ENCODE measurements around the gene NME5. TPM values are rescaled to one million over a fixed set of nuclear protein-coding genes. Genes with fewer than 3 reads are reported as not detected.

Gene NME5
- total and polyA plus RNA-seq, 4 experiments from 2014 or later, result not detected

Other genes starting within 250 kb of the NME5 start
- not detected for gene PKD2L2, start 250.0 kb downstream of the NME5 start, total RNA-seq
- under 1 TPM; 0.22 to 0.43 TPM for gene PKD2L2, start 250.0 kb downstream of the NME5 start, polyA plus RNA-seq
- gene FAM13B, start 106.3 kb downstream of the NME5 start, total RNA-seq, result 10 to 100 TPM; 63.3 to 66.6 TPM
- gene FAM13B, start 106.3 kb downstream of the NME5 start, polyA plus RNA-seq, result 10 to 100 TPM; 14.4 to 27.7 TPM
- gene WNT8A, start 55.4 kb downstream of the NME5 start, total RNA-seq, result not detected
- under 1 TPM in 1 of 2 donors, not detected in 1; 0.22 TPM for gene WNT8A, start 55.4 kb downstream of the NME5 start, polyA plus RNA-seq
- 10 to 100 TPM; 93.7 to 97.3 TPM for gene BRD8, start 39.2 kb upstream of the NME5 start, total RNA-seq
- 10 to 100 TPM; 18.4 to 28.4 TPM for gene BRD8, start 39.2 kb upstream of the NME5 start, polyA plus RNA-seq
- gene KIF20A, start 39.7 kb upstream of the NME5 start, total RNA-seq, result not detected
- not detected for gene KIF20A, start 39.7 kb upstream of the NME5 start, polyA plus RNA-seq
- 10 to 100 TPM; 31.9 to 32.5 TPM for gene CDC23, start 73.9 kb upstream of the NME5 start, total RNA-seq
- 10 to 100 TPM; 25.5 to 26.3 TPM for gene CDC23, start 73.9 kb upstream of the NME5 start, polyA plus RNA-seq
- gene GFRA3, start 135.2 kb upstream of the NME5 start, total RNA-seq, result not detected
- gene GFRA3, start 135.2 kb upstream of the NME5 start, polyA plus RNA-seq, result not detected
- gene CDC25C, start 192.4 kb upstream of the NME5 start, total RNA-seq, result not detected
- gene CDC25C, start 192.4 kb upstream of the NME5 start, polyA plus RNA-seq, result not detected
- 10 to 100 TPM; 19.3 to 20.4 TPM for gene FAM53C, start 198.8 kb upstream of the NME5 start, total RNA-seq
- 10 to 100 TPM; 17.2 to 18.9 TPM for gene FAM53C, start 198.8 kb upstream of the NME5 start, polyA plus RNA-seq
- 10 to 100 TPM; 84.7 to 85.6 TPM for gene KDM3B, start 213.3 kb upstream of the NME5 start, total RNA-seq
- 10 to 100 TPM in 1 of 2 donors, 1 to 10 TPM in 1; 4.1 to 16.7 TPM for gene KDM3B, start 213.3 kb upstream of the NME5 start, polyA plus RNA-seq

All from CD4-positive, alpha-beta memory T cell (primary cell).